ENCODE measurements around the gene NUP188. TPM values are rescaled to one million over a fixed set of nuclear protein-coding genes. Genes with fewer than 3 reads are reported as not detected.
A peak's percentile ranks its signal among the peaks of the same experiment; 100 is the strongest.

NUP188 gene
- total RNA-seq, 1 donor from 2014 or later = 42.4 TPM

GRCh38 chr9:128906741-128907140, 40.8 kb upstream of the NUP188 start:
- peaks cover 36% of the 10 kb centered on the region for H3K4me1 ChIP-seq
- H3K9me3 ChIP-seq = no peaks in the 10 kb centered on the region
- H3K36me3 ChIP-seq = peaks cover 49% of the 10 kb centered on the region
- ATAC-seq = no peak
- TF ChIP-seq, protein P1, sequence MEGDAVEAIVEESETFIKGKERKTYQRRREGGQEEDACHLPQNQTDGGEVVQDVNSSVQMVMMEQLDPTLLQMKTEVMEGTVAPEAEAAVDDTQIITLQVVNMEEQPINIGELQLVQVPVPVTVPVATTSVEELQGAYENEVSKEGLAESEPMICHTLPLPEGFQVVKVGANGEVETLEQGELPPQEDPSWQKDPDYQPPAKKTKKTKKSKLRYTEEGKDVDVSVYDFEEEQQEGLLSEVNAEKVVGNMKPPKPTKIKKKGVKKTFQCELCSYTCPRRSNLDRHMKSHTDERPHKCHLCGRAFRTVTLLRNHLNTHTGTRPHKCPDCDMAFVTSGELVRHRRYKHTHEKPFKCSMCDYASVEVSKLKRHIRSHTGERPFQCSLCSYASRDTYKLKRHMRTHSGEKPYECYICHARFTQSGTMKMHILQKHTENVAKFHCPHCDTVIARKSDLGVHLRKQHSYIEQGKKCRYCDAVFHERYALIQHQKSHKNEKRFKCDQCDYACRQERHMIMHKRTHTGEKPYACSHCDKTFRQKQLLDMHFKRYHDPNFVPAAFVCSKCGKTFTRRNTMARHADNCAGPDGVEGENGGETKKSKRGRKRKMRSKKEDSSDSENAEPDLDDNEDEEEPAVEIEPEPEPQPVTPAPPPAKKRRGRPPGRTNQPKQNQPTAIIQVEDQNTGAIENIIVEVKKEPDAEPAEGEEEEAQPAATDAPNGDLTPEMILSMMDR (IDR thresholded peaks at IDR 0.05) = no peak
- no peak for DNase-seq
- H3K27ac ChIP-seq = no peak overlapping the region
- intact Hi-C loops (cut with DNase I) = no loop called here
- H3K27me3 ChIP-seq (ENCODE audit: low read depth) = no peaks in the 10 kb centered on the region
- H3K4me3 ChIP-seq = no peak overlapping the region

DNA sequence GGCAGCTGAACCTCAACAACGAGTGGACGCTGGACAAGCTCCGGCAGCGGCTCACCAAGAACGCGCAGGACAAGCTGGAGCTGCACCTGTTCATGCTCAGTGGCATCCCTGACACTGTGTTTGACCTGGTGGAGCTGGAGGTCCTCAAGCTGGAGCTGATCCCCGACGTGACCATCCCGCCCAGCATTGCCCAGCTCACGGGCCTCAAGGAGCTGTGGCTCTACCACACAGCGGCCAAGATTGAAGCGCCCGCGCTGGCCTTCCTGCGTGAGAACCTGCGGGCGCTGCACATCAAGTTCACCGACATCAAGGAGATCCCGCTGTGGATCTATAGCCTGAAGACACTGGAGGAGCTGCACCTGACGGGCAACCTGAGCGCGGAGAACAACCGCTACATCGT, 39.1 kb upstream of the NUP188 start:
- H3K4me1 ChIP-seq = peaks cover 39% of the 10 kb centered on the region
- H3K9me3 ChIP-seq = no peaks in the 10 kb centered on the region
- peaks cover 49% of the 10 kb centered on the region for H3K36me3 ChIP-seq

DNA sequence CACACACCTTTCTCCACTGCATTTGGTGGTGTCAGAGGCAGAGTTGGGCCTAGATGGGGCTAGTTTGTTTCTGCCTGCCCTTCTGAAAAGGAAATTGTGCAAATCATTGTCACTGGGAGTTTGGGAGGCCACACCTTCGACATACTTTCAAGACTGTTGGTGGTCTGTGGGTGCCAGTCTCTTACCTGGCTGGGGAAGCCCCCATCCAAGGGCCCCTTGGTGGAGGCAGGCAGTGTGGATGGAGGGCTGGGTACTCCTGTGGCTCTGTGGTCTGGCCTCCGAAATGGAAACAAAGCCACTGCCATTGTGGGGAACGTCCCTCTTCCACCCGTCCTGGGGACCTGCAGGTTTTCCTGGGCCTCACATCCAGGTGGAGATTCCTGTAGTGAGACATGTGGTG, 37.6 kb upstream of the NUP188 start:
- intact Hi-C loops (cut with DNase I) = no loop called here
- Histone ChIP-seq H3K27me3 (ENCODE audit: low read depth) (no peaks in the 10 kb centered on the region), H3K4me3 (no peak overlapping the region), H3K4me1 (peaks cover 49% of the 10 kb centered on the region), H3K27ac (peak overlapping the region; percentile 86), H3K9me3 (no peaks in the 10 kb centered on the region), H3K36me3 (peaks cover 54% of the 10 kb centered on the region)
- TF ChIP-seq, protein P1 (IDR thresholded peaks at IDR 0.05) = no peak
- DNase-seq = no peak
- ATAC-seq = no peak

More for the DNA sequence above, 39.1 kb upstream of the NUP188 start:
- TF ChIP-seq, protein P1 (IDR thresholded peaks at IDR 0.05) = no peak
- H3K4me3 ChIP-seq = no peak overlapping the region
- DNase-seq (no peak), ATAC-seq (no peak)
- no peaks in the 10 kb centered on the region for H3K27me3 ChIP-seq (ENCODE audit: low read depth)
- intact Hi-C loops (cut with DNase I) = no loop called here
- no peak overlapping the region for H3K27ac ChIP-seq

DNA sequence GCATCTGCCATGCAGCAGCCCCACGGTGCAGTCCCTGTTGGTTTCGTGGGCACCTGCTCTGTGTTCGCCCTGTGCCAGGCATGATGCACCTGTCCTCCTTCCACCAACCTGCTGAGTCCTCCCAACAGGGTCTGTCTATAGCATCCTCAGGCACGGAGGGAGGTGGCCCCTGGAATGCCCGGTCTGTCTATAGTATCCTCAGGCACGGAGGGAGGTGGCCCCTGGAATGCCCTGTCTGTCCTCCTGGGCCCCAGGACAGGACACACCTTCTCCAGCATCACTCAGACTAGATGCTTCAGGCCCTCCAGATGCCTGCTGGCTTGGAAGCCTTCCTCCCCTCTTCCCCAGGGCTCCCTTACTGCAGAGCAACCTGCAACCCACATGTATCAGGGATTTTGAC, 36.6 kb upstream of the NUP188 start:
- ATAC-seq (no peak), DNase-seq (peak; percentile 45)
- Histone ChIP-seq H3K4me3 (no peak overlapping the region), H3K9me3 (no peaks in the 10 kb centered on the region), H3K27ac (peak overlapping the region; percentile 86), H3K27me3 (ENCODE audit: low read depth) (no peaks in the 10 kb centered on the region), H3K36me3 (peaks cover 57% of the 10 kb centered on the region), H3K4me1 (peaks cover 57% of the 10 kb centered on the region)
- TF ChIP-seq, protein P1 (IDR thresholded peaks at IDR 0.05) = no peak
- intact Hi-C loops (cut with DNase I) = no loop called here

- ATAC-seq (peak; percentile 43 to 45), DNase-seq (peak; percentile 74)
- peaks cover 63% of the 10 kb centered on the region for H3K36me3 ChIP-seq
- intact Hi-C loops (cut with DNase I) = no loop called here
- H3K27me3 ChIP-seq (ENCODE audit: low read depth) = no peaks in the 10 kb centered on the region
- H3K27ac ChIP-seq = peak overlapping the region; percentile 86
- H3K9me3 ChIP-seq = no peaks in the 10 kb centered on the region
- TF ChIP-seq, protein P1 (IDR thresholded peaks at IDR 0.05) = no peak
- no peak overlapping the region for H3K4me3 ChIP-seq
- peaks cover 64% of the 10 kb centered on the region for H3K4me1 ChIP-seq
Observed at GRCh38 chr9:128911529-128912035, 35.9 kb upstream of the NUP188 start.

All from lower lobe of right lung (tissue), 2 donors.